D341Med (cell line): ENCODE data around the gene RSPRY1.
"Not testable (repeated sequence)": the region's sequence is repeated elsewhere in the genome, so short reads cannot be mapped to it uniquely, and the experiment has no call there.

ENCODE experiments used
- DNase-seq: peaks from one replicate; pipeline ENCODE4 v3.0.0; 2012; ENCODE audit warnings: low spot score

Gene RSPRY1

GRCh38 chr16:57186872-57187854 is 1.0 kb downstream of the RSPRY1 start:
- peak; percentile 33 for DNase-seq

GRCh38 chr16:57187902-57188710 is 2.0 kb downstream of the RSPRY1 start:
- DNase-seq, result not testable (repeated sequence)

DNA sequence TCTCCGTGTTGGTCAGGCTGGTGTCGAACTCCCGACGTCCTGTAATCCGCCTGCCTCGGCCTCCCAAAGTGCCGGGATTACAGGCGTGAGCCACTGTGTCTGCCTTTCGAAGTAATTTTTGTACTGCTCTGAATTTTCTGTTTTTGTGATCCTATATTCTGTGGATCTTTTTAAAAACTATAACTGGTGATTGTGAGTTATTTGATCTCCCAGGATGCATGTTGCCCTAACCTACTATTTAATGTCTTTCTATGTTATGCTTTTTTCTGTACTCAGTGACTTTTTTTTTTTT is 2.5 kb downstream of the RSPRY1 start:
- no peak for DNase-seq

GRCh38 chr16:57189527-57189926 is 3.4 kb downstream of the RSPRY1 start:
- DNase-seq, result not testable (repeated sequence)

- no peak for DNase-seq
Observed at GRCh38 chr16:57190136-57190535, 4.0 kb downstream of the RSPRY1 start.

GRCh38 chr16:57191056-57191571 is 5.0 kb downstream of the RSPRY1 start:
- no peak for DNase-seq

GRCh38 chr16:57192146-57192545 is 6.0 kb downstream of the RSPRY1 start:
- DNase-seq, result no peak

GRCh38 chr16:57192720-57193486 is 6.8 kb downstream of the RSPRY1 start:
- DNase-seq, result no peak

GRCh38 chr16:57194512-57194911 is 8.4 kb downstream of the RSPRY1 start:
- DNase-seq, result no peak

DNA sequence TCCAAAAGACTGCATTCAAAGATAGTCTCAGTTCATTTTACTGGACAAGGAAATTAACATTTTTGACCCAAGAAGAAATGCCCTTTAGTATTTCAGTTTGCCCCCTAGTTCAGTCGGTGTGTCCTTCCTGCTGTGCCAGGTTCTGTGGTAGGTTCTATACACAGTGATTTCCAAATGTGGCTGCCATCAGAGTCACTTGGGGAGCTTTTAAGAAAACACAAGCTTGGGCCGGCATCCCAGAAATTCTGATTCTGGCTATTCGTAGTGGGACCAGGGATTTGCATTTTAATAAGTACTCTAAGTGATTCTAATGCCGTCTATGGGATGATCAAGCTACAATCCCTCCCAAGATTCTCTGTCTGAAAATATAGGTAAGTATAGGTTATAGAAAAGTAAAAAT is 10.2 kb downstream of the RSPRY1 start:
- no peak for DNase-seq

DNA sequence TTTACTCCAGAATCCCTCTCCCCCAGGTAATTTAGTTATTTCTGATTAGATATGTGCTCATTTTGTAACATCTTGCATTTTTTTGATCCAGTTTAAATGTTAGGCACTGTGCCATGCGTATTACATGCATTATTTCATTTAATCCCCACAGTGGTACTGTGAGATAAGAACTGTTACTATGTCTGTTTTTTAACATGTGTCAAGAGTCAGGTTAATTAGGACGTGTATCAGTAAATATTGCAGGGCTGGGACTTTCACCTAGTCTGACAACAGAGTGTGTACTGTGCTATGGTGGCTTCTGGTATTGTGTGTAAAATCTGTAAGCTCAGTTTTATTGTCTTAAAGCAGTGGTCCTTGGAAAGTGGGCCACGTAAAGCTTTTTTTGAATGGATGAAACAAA is 10.6 kb downstream of the RSPRY1 start:
- DNase-seq, result no peak

GRCh38 chr16:57200321-57200720 is 14.2 kb downstream of the RSPRY1 start:
- not testable (repeated sequence) for DNase-seq

DNA sequence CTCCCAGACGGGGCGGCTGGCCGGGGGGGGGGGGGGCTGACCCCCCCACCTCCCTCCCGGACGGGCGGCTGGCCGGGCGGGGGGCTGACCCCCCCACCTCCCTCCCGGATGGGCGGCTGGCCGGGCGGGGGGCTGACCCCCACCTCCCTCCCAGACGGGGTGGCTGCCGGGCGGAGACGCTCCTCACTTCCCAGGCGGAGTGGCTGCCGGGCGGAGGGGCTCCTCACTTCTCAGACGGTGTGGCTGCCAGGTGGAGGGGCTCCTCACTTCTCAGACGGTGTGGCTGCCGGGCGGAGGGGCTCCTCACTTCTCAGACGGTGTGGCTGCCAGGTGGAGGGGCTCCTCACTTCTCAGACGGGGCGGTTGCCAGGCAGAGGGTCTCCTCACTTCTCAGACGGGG is 14.8 kb downstream of the RSPRY1 start:
- DNase-seq, result not testable (repeated sequence)

- DNase-seq, result no peak
Observed at GRCh38 chr16:57202095-57202886, 16.2 kb downstream of the RSPRY1 start.

DNA sequence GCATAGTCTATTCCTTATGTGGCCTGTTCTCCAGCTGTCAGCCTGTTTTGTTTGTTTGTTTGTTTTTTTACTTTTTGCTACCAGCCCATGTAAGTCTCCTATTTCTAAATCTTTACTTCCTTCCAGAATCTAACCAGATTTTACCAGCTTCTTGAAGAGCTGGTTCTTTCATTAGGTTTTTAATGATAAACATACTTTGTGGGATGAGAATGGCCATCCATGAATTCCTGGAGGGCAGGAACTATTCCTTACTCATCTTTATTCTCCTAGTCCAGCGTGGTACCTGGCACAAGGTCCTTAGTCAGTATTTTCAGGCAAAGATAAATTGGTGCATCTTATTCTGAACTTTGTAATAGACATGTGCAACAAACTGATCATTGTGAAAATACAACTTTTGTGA is 17.3 kb downstream of the RSPRY1 start:
- DNase-seq, result no peak

DNA sequence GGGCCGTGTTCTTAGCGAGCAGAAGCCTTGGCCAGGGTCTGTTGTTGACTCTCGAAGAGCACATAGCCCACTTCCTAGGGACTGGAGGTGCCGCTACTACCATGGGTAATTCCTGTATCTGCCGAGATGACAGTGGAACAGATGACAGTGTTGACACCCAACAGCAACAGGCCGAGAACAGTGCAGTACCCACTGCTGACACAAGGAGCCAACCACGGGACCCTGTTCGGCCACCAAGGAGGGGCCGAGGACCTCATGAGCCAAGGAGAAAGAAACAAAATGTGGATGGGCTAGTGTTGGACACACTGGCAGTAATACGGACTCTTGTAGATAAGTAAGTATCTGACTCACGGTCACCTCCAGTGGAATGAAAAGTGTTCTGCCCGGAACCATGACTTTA is 18.5 kb downstream of the RSPRY1 start:
- DNase-seq, result peak; percentile 21

DNA sequence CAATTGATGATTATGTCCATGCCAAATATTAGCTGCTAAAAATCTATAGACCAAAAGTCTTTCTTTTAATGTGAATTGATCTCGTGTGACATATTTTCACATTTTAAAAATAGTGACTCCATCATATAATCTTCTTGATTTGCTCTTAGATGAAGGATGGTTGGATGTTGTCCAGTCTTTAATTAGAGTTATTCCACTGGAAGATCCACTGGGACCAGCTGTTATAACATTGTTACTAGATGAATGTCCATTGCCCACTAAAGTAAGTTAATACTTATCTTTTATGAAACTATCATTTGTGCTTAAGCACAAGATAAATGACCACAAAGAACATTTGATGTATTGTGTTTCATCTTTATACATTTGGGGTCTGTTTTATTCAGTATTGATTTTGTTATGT is 22.8 kb downstream of the RSPRY1 start:
- no peak for DNase-seq

GRCh38 chr16:57209780-57210179 is 23.7 kb downstream of the RSPRY1 start:
- no peak for DNase-seq

DNA sequence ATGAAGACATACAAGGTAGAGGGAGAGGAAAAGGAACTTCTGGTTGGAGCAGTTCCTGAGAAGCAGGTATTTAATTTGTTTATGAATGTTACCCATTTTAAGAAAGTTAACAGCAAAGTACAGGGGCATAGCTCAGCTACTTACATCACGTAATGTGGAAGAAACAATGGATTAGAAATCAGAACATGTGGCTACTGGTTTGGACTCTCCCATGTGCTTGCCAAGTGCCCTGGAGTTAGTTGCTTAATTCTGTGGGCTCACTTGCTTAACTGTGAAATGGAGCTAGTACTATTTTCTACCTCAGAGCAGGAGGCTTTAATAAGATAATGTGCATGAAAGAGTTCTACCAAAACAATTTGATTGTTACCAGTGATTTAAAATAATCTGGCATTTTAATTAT is 27.3 kb downstream of the RSPRY1 start:
- DNase-seq, result no peak

- DNase-seq, result no peak
Observed at GRCh38 chr16:57216968-57217367, 30.8 kb downstream of the RSPRY1 start.

DNA sequence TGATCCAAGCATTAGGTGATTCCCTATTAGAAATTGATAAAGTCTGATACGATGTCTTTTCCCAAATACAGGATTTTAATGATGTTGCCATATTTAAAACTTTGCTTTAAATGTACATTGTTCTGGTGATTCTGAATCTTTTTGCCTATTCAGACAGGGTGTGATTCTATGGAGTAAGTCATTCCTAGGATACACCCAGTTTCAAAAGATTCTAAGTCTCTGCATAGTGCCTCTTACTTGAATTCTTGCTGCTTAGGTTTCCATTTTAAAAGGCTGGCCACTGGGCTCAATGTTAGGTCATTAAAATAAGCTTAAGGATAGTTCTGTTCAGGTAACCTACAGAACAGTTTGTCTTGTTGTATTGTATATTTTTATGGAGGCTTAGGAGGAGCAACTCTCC is 36.9 kb downstream of the RSPRY1 start:
- DNase-seq, result no peak
